ENCODE measurements around the gene VTI1A. TPM values are rescaled to one million over a fixed set of nuclear protein-coding genes. Genes with fewer than 3 reads are reported as not detected.

Gene VTI1A
- total RNA-seq, 2 experiments from 2014 or later, result 27.1 to 33.4 TPM

DNA sequence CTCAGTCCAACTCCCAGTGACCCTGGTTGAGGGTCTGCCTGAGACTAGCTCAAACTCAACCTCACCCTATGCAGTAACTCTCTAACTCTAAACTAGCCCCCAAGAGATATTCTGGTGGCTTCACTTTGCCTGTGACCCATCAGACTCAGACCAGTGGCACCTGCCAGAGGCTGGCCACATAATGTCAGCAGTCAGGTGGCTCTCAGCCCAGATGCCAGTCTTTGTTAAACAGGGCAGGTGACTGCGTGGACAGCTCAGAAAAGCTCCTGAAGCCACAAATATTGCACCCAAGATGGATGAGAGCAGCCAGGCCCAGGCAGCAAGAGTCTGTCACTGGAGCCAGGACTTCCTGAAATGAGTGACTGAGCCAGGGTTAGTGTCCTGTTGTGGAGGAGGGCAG is 373.3 kb downstream of the VTI1A start:
- H3K4me1 Mint-ChIP-seq, result no peaks in the 10 kb centered on the region
- ATAC-seq, result no peak
- H3K27ac Mint-ChIP-seq, result no peak overlapping the region
- intact Hi-C loops (cut with DNase I, micrococcal nuclease), result no loop called here
- no peak for DNase-seq
- no peaks in the 10 kb centered on the region for H3K9me3 Mint-ChIP-seq (ENCODE audit: low read depth)
- ChIA-PET CTCF (no interaction called here), POLR2A (no interaction called here)
- H3K27me3 Mint-ChIP-seq, result no peaks in the 10 kb centered on the region
- H3K36me3 Mint-ChIP-seq (ENCODE audit: low read depth), result peaks cover 13% of the 10 kb centered on the region
- no peak overlapping the region for H3K4me3 Mint-ChIP-seq

DNA sequence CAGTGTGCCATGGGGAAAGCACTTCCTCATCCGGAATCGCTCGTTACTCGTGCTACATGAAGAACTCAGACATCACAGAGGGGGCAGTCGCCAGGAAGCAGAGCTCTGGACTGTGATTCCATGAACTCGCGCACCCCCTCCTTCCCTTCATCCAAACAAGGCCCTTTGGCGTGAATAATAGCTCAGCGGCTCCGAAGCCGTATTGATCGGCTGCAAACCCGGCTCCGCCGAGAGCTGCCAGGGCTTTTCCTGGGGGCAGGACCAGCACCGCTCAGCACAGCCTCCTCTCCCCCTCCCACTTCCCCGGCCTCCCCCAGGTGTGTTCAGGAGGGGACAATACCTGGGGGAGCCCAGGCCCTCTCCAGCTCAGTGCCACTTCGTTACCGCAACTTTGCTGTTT is 374.0 kb downstream of the VTI1A start:
- Mint-ChIP-seq H3K27ac (no peak overlapping the region), H3K9me3 (ENCODE audit: low read depth) (no peaks in the 10 kb centered on the region), H3K4me3 (no peak overlapping the region), H3K27me3 (no peaks in the 10 kb centered on the region), H3K4me1 (no peaks in the 10 kb centered on the region), H3K36me3 (ENCODE audit: low read depth) (peaks cover 6% of the 10 kb centered on the region)
- ATAC-seq (no peak), DNase-seq (no peak)
- ChIA-PET CTCF (no interaction called here), POLR2A (no interaction called here)
- intact Hi-C loops (cut with DNase I, micrococcal nuclease), result no loop called here

DNA sequence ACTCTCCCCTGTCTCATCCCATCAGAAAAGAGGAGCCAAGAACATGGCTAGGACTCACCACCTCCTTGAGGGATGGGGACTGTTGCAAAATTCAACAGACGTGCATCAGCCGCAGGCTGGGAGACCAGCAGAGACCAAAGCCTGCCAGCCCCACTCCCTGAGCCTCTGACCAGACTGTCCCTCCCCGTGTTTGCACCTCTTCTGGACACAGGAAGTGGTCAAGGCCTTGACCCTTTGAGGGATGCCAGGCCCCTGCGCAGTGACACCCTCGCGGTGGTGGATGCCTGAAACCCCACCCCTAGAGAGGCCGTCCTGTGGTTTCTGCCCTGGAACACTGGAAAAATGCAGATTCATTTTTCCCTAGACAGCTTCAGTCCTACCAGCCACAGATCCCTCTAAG is 374.6 kb downstream of the VTI1A start:
- Mint-ChIP-seq H3K27me3 (no peaks in the 10 kb centered on the region), H3K4me1 (no peaks in the 10 kb centered on the region), H3K36me3 (ENCODE audit: low read depth) (peaks cover 4% of the 10 kb centered on the region), H3K9me3 (ENCODE audit: low read depth) (no peaks in the 10 kb centered on the region), H3K4me3 (no peak overlapping the region), H3K27ac (no peak overlapping the region)
- DNase-seq (no peak), ATAC-seq (no peak)
- ChIA-PET POLR2A (no interaction called here), CTCF (no interaction called here)
- intact Hi-C loops (cut with DNase I, micrococcal nuclease), result no loop called here

DNA sequence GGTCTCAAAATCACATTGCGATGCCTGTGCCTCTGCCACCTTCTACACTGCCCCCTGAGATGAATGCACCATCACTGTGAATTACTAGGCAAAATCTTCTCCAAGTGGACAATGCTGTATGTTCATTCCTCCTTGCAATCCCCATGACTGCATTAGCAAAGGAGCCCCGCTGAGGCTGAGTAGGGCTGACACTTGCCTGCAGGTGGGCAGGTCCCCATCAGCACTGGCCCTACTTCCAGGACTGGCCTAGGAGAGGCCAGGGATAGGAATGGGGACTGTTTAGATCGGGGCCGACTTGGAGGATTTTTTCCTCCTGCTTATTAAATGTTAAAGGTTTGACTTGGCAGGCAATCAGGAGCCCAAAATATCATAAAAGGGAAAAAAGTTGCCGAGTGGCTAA is 376.0 kb downstream of the VTI1A start:
- Mint-ChIP-seq H3K4me1 (no peaks in the 10 kb centered on the region), H3K4me3 (no peak overlapping the region), H3K36me3 (ENCODE audit: low read depth) (peaks cover 4% of the 10 kb centered on the region), H3K27ac (no peak overlapping the region), H3K27me3 (no peaks in the 10 kb centered on the region), H3K9me3 (ENCODE audit: low read depth) (no peaks in the 10 kb centered on the region)
- ATAC-seq, result no peak
- intact Hi-C loops (cut with DNase I, micrococcal nuclease), result no loop called here
- CTCF ChIA-PET, result no interaction called here
- POLR2A ChIA-PET, result no interaction called here
- DNase-seq, result no peak

DNA sequence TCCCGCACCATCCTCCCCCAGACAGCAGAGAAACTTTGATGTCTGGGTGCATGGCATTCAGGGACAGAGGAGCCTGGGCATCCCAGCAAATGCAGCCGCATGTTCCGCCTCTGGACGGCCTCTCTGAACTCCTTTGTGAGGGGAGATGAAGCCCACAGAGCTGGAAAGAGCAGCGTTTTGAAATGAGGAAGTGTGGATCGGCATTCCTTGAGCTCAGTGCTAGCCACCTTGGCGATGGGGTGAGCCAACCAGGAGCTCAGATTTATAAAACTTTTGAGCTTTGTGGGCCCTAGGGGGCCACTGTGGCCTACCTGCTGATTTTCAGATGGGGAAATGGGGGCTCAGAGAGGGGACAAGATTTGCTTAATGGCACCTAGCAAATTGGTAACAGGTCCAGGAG is 376.6 kb downstream of the VTI1A start:
- DNase-seq (no peak), ATAC-seq (no peak)
- H3K9me3 Mint-ChIP-seq (ENCODE audit: low read depth), result no peaks in the 10 kb centered on the region
- no peaks in the 10 kb centered on the region for H3K4me1 Mint-ChIP-seq
- ChIA-PET POLR2A (no interaction called here), CTCF (no interaction called here)
- no peak overlapping the region for H3K4me3 Mint-ChIP-seq
- no peaks in the 10 kb centered on the region for H3K27me3 Mint-ChIP-seq
- H3K36me3 Mint-ChIP-seq (ENCODE audit: low read depth), result peaks cover 4% of the 10 kb centered on the region
- no peak overlapping the region for H3K27ac Mint-ChIP-seq
- intact Hi-C loops (cut with DNase I, micrococcal nuclease), result no loop called here

DNA sequence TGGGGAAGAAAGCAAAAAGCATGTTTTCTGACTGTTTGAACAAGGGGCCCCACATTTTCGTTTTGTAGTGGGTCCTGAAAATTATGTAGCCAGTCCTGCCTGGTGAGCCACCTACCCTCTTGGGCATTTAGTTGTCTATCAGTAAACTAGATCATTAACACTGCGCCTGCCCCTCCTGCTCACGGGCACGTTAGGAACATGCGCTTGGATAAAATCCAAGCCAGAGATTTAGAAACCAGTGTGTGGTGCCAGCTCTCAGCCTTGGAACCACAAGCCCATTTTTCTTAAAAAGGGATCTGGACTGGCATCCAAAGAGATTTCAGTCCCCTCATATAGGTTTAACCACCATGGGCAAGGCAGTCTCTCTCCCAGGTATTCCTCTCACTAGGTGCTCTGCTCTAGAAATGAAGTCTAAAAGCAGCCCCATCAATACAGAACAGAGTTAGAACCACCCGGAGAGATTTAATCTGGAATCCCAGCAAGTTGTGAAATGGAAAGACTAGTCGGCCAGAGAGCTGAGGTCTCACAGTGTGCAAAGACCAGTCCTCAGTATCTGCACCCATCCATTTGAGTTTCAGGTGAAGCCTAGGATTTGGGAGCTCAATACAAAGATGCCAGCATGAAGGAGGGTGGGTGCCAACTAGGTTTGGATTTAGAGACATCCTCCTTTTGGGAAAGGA is 379.1 kb downstream of the VTI1A start:
- Mint-ChIP-seq H3K27me3 (no peaks in the 10 kb centered on the region), H3K9me3 (ENCODE audit: low read depth) (no peaks in the 10 kb centered on the region), H3K27ac (no peak overlapping the region), H3K4me3 (no peak overlapping the region), H3K36me3 (ENCODE audit: low read depth) (peaks cover 2% of the 10 kb centered on the region), H3K4me1 (no peaks in the 10 kb centered on the region)
- intact Hi-C loops (cut with DNase I, micrococcal nuclease), result no loop called here
- ATAC-seq, result no peak
- POLR2A ChIA-PET, result no interaction called here
- CTCF ChIA-PET, result interaction anchor here (0.8 kb wide), 1 partner anchor 14 kb away, joined by 4 read pairs; no protein-coding TSS in a partner anchor
- no peak for DNase-seq

DNA sequence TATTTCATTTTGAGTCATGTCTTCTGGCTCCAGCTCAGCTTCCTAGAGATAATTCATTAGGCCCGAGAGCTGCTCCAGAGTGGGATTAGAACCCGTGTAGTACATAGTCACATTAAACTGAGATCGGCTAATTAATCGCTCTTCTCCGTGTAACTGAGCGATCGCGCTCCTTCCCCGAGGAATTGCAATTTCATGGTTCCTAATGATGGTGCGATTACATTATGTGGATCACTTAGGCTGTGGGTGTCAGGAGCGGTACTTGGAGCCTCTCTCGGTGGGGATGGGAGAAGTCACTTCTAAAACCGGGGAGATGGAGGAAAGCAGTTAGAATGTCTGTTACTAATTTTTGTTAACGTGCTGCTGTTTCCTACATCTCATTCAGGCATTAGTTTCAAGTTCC is 380.1 kb downstream of the VTI1A start:
- POLR2A ChIA-PET, result no interaction called here
- Mint-ChIP-seq H3K36me3 (ENCODE audit: low read depth) (peaks cover 2% of the 10 kb centered on the region), H3K27ac (no peak overlapping the region), H3K4me1 (no peaks in the 10 kb centered on the region), H3K27me3 (no peaks in the 10 kb centered on the region), H3K4me3 (no peak overlapping the region), H3K9me3 (ENCODE audit: low read depth) (no peaks in the 10 kb centered on the region)
- intact Hi-C loops (cut with DNase I, micrococcal nuclease), result no loop called here
- ATAC-seq (no peak), DNase-seq (no peak)
- CTCF ChIA-PET, result no interaction called here

DNA sequence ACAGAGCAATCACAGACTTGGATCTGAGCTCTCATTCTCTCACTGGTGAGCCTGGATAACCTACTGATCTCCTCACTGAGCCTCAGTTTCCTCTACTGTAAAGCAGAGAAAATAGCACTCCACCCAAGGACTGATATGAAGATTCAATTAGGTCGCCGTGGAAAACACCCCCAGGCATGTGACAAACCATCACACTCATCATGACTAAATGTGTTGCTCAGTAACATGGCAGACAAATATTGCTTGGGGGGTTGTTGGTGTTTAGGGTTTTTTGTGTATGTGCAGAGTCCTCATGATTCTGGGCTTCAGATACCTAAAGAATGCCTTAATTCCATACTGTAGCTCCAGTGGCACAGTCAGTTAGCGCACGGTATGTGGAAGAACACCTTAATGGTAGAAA is 380.9 kb downstream of the VTI1A start:
- Mint-ChIP-seq H3K9me3 (ENCODE audit: low read depth) (no peaks in the 10 kb centered on the region), H3K27ac (no peak overlapping the region), H3K27me3 (no peaks in the 10 kb centered on the region), H3K4me1 (no peaks in the 10 kb centered on the region), H3K4me3 (no peak overlapping the region), H3K36me3 (ENCODE audit: low read depth) (no peaks in the 10 kb centered on the region)
- ChIA-PET POLR2A (no interaction called here), CTCF (no interaction called here)
- no peak for ATAC-seq
- DNase-seq, result no peak
- intact Hi-C loops (cut with DNase I, micrococcal nuclease), result no loop called here

DNA sequence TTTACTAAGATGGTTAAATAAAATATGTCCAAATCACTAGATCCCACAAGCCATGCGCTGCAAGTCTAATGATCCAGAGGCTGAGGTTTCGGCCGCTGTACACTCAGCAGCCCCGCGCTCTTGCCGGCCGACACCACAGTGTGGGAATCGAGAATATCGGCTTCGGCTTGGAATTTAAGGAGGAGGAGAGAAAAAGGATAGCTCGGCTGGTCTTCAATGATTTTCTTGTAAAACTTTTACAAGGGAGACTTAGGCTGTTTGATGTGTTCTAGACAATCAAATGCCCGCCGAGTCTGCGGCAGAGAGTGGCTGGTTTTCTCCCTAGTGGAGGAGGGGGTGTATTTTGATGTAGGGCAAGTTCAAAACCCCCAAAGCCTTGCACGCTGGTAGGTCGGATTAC is 384.8 kb downstream of the VTI1A start:
- H3K27me3 Mint-ChIP-seq, result no peaks in the 10 kb centered on the region
- no peaks in the 10 kb centered on the region for H3K4me1 Mint-ChIP-seq
- H3K36me3 Mint-ChIP-seq (ENCODE audit: low read depth), result no peaks in the 10 kb centered on the region
- ChIA-PET POLR2A (no interaction called here), CTCF (no interaction called here)
- H3K27ac Mint-ChIP-seq, result no peak overlapping the region
- intact Hi-C loops (cut with DNase I, micrococcal nuclease), result no loop called here
- H3K9me3 Mint-ChIP-seq (ENCODE audit: low read depth), result no peaks in the 10 kb centered on the region
- ATAC-seq (no peak), DNase-seq (no peak)
- H3K4me3 Mint-ChIP-seq, result no peak overlapping the region

DNA sequence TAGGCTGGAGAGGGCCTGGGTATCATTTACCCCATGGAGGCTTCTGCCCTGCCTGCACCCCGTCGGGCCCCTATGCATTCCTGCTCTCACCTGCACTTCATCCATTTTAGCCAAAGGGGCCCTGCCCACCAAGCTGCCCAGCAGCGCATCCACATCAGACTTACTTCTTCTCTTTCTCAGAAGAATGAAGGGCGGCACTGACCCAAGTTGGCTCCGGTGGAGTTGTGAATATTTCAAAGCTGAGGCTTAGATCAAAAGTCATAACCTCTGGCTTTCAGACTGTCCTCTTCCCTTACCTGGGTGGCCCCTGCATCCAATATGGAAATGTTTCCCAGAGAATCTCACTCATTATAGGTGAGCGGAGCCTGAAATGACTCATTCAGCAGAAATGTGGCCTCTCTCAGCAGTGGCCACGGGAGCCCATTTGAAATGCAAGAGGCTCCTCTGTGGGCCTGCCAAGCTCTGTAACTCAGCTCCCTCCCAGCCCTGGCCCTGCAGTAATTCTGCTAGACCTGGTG is 385.4 kb downstream of the VTI1A start:
- Mint-ChIP-seq H3K27ac (no peak overlapping the region), H3K27me3 (no peaks in the 10 kb centered on the region), H3K36me3 (ENCODE audit: low read depth) (no peaks in the 10 kb centered on the region), H3K9me3 (ENCODE audit: low read depth) (no peaks in the 10 kb centered on the region), H3K4me3 (no peak overlapping the region), H3K4me1 (no peaks in the 10 kb centered on the region)
- no peak for DNase-seq
- CTCF ChIA-PET, result no interaction called here
- no peak for ATAC-seq
- POLR2A ChIA-PET, result no interaction called here
- intact Hi-C loops (cut with DNase I, micrococcal nuclease), result no loop called here

DNA sequence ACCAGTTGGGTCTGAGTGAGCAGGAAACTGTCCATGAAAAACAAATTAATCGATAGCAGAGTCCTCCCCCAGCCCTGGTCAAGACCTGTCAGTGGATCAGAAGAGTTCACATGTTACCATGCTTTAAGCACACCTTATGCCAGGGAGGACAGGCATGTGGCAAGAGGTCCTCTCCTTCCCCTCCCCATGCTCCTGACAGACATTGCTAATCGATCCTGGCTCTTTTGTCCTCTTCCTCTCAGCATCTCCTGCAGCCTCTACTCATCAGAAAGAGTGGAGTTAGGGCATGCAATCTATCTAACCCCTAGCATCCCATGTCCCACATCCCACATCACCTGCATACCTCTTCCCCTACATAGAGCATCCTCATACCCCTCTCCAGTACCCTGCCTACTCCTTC is 385.9 kb downstream of the VTI1A start:
- ATAC-seq (no peak), DNase-seq (no peak)
- intact Hi-C loops (cut with DNase I, micrococcal nuclease), result no loop called here
- POLR2A ChIA-PET, result no interaction called here
- Mint-ChIP-seq H3K36me3 (ENCODE audit: low read depth) (no peaks in the 10 kb centered on the region), H3K4me1 (no peaks in the 10 kb centered on the region), H3K27me3 (no peaks in the 10 kb centered on the region), H3K4me3 (no peak overlapping the region), H3K27ac (no peak overlapping the region), H3K9me3 (ENCODE audit: low read depth) (no peaks in the 10 kb centered on the region)
- CTCF ChIA-PET, result no interaction called here

DNA sequence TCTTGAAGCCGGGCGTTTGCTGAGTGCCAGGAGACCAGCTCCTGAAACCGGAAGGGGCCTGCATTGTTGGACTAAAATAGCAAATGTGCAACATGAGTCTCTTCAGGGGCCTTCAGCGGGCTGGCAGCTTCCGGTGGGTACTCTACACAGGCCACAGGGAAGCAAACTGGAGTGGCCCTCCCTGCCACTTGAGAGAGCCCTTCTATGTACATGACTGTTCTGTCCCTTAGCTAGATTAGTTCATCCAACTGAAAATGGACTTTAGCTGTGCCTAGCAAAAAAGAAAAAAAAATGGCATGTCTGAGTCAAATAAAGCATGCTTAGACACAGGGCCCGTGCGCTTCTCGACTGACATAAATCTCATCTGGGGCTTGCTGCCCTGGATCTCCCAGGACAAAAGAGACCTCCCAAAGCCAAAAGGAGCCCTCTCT is 387.8 kb downstream of the VTI1A start:
- no peaks in the 10 kb centered on the region for H3K27me3 Mint-ChIP-seq
- ATAC-seq (no peak), DNase-seq (no peak)
- H3K4me1 Mint-ChIP-seq, result no peaks in the 10 kb centered on the region
- H3K9me3 Mint-ChIP-seq (ENCODE audit: low read depth), result no peaks in the 10 kb centered on the region
- ChIA-PET CTCF (no interaction called here), POLR2A (no interaction called here)
- no peaks in the 10 kb centered on the region for H3K36me3 Mint-ChIP-seq (ENCODE audit: low read depth)
- no peak overlapping the region for H3K4me3 Mint-ChIP-seq
- intact Hi-C loops (cut with DNase I, micrococcal nuclease), result no loop called here
- H3K27ac Mint-ChIP-seq, result no peak overlapping the region

DNA sequence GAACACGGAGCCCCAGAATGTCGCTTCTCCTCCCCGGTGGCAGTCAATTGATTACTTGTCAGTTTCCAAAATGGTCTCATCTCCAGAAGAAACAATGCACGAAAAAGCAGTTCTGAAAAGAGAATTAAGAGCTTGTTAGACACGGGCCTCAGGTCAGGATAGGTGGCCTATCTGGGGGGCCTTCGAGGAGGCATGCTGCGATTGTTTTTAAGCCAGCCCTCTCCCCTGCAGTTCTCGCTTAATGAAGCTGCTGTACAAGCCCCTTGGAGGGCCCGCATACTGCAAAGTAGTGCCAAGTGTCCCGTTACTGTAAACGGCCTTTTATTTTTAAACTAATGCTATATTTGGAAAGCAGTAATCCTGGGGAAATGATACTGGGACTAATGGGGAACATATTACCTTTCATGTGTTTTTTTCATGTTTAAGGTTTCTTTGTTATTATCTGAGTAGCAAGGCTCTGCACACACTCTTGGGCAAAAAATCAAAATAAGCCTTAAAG is 388.3 kb downstream of the VTI1A start:
- no peak overlapping the region for H3K27ac Mint-ChIP-seq
- no peak for DNase-seq
- ChIA-PET CTCF (no interaction called here), POLR2A (no interaction called here)
- ATAC-seq, result no peak
- no peaks in the 10 kb centered on the region for H3K4me1 Mint-ChIP-seq
- H3K36me3 Mint-ChIP-seq (ENCODE audit: low read depth), result no peaks in the 10 kb centered on the region
- H3K9me3 Mint-ChIP-seq (ENCODE audit: low read depth), result peaks cover 2% of the 10 kb centered on the region
- intact Hi-C loops (cut with DNase I, micrococcal nuclease), result no loop called here
- H3K4me3 Mint-ChIP-seq, result no peak overlapping the region
- no peaks in the 10 kb centered on the region for H3K27me3 Mint-ChIP-seq
